Measurements from ENCODE around the gene TLR10.

TLR10 gene

DNA sequence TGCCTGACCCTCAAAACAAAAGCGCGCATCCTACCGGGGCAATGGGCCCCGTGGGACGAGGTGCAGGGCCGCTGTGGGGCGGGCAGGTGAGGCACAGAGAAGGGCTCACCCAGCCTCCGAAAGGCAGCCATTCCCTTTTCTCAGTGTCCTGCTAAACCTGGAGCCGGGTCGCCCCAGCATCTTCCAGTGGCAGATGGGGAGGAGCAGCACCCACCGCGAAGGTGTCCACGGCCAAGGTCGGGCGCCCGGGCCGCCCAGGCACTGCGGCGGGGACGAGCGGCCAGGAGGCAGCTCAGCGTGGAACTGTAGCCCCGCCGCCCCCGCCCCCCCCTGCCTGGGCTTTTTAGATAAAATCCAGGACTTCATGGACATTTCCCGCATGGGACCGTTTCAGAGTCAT lies 41.0 kb upstream of the TLR10 start:
- Histone ChIP-seq H4K91ac (ENCODE audit: low read depth, low read length) (no peak overlapping the region), H3K79me1 (ENCODE audit: low read length) (no peaks in the 10 kb centered on the region), H2BK5ac (ENCODE audit: low read depth, low read length, poor library complexity) (no peak overlapping the region), H2BK120ac (ENCODE audit: insufficient read depth, low read length, poor library complexity) (no peak overlapping the region), H2AFZ (ENCODE audit: insufficient read depth, low read length, poor library complexity) (no peak overlapping the region), H3K14ac (ENCODE audit: low read length) (no peak overlapping the region), H2BK12ac (ENCODE audit: low read length) (no peak overlapping the region), H3K79me2 (ENCODE audit: control insufficient read depth, insufficient read depth, low read length, poor library complexity) (no peaks in the 10 kb centered on the region), H4K8ac (ENCODE audit: low read depth, low read length) (no peak overlapping the region), H3K4ac (ENCODE audit: low read depth, low read length) (no peak overlapping the region), H3K27ac (ENCODE audit: low read depth, low read length) (no peak overlapping the region), H3K27me3 (ENCODE audit: insufficient read depth, low read length) (no peaks in the 10 kb centered on the region), H3K23ac (ENCODE audit: low read length) (no peak overlapping the region), H3K9ac (ENCODE audit: low read length) (no peak overlapping the region), H3K4me2 (ENCODE audit: low read length) (no peak overlapping the region), H3K36me3 (ENCODE audit: control insufficient read depth in 1 of 2, insufficient read depth in 2 of 2, low read length in 2 of 2) (no peaks in the 10 kb centered on the region), H3K4me1 (ENCODE audit: control insufficient read depth in 1 of 2, insufficient read depth in 2 of 2, low read length in 2 of 2) (peaks cover 2 to 3% of the 10 kb centered on the region in 2 experiments), H4K12ac (ENCODE audit: low read depth, low read length) (no peak overlapping the region), H2AK5ac (ENCODE audit: low read length) (no peak overlapping the region), H3K4me3 (ENCODE audit: low read depth, low read length) (no peak overlapping the region), H3K9me3 (ENCODE audit: insufficient read depth, low read depth, low read length) (peaks cover 3% of the 10 kb centered on the region), H3K18ac (ENCODE audit: low read length) (no peak overlapping the region)
- WGBS (ENCODE audit: extremely low coverage, insufficient coverage, insufficient read length): no CpG with 5 or more reads among the region's 27 CpGs
- DNase-seq: no peak

- Histone ChIP-seq H3K27ac (ENCODE audit: low read depth, low read length) (no peak overlapping the region), H3K79me1 (ENCODE audit: low read length) (no peaks in the 10 kb centered on the region), H3K4me2 (ENCODE audit: low read length) (no peak overlapping the region), H2BK120ac (ENCODE audit: insufficient read depth, low read length, poor library complexity) (no peak overlapping the region), H2BK12ac (ENCODE audit: low read length) (no peak overlapping the region), H3K27me3 (ENCODE audit: insufficient read depth, low read length) (no peaks in the 10 kb centered on the region), H3K4me3 (ENCODE audit: low read depth, low read length) (no peak overlapping the region), H3K9ac (ENCODE audit: low read length) (no peak overlapping the region), H3K23ac (ENCODE audit: low read length) (no peak overlapping the region), H4K12ac (ENCODE audit: low read depth, low read length) (no peak overlapping the region), H3K4ac (ENCODE audit: low read depth, low read length) (no peak overlapping the region), H4K8ac (ENCODE audit: low read depth, low read length) (no peak overlapping the region), H3K79me2 (ENCODE audit: control insufficient read depth, insufficient read depth, low read length, poor library complexity) (no peaks in the 10 kb centered on the region), H2AFZ (ENCODE audit: insufficient read depth, low read length, poor library complexity) (no peak overlapping the region), H3K14ac (ENCODE audit: low read length) (no peak overlapping the region), H3K4me1 (ENCODE audit: control insufficient read depth in 1 of 2, insufficient read depth in 2 of 2, low read length in 2 of 2) (peaks cover 5 to 6% of the 10 kb centered on the region in 2 experiments), H3K9me3 (ENCODE audit: insufficient read depth, low read depth, low read length) (peaks cover 4% of the 10 kb centered on the region), H2BK5ac (ENCODE audit: low read depth, low read length, poor library complexity) (no peak overlapping the region), H4K91ac (ENCODE audit: low read depth, low read length) (no peak overlapping the region), H3K18ac (ENCODE audit: low read length) (no peak overlapping the region), H2AK5ac (ENCODE audit: low read length) (no peak overlapping the region), H3K36me3 (ENCODE audit: control insufficient read depth in 1 of 2, insufficient read depth in 2 of 2, low read length in 2 of 2) (no peaks in the 10 kb centered on the region)
- no peak for DNase-seq
- WGBS (ENCODE audit: extremely low coverage, insufficient coverage, insufficient read length): no CpG with 5 or more reads among the region's 5 CpGs
Measured at GRCh38 chr4:38822748-38823303, 40.0 kb upstream of the TLR10 start.

DNA sequence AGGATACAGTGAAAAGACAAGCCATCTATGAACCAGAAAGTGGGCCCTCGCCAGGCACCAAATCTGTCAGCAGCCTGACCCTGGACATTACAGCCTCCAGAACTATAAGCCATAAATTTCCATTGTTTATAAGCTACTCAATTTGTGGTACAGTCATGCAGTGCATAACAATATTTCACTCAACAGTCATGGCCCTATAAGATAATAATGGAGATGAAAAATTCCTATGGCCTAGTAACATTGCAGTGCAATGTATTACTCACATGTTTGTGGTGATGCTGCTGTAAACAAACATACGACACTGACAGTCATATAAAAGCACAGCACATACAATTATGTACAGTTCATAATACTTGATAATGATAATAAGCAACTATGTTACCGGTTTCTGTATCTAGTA lies 38.9 kb upstream of the TLR10 start:
- no CpG with 5 or more reads among the region's 3 CpGs for WGBS (ENCODE audit: extremely low coverage, insufficient coverage, insufficient read length)
- Histone ChIP-seq H3K4me3 (ENCODE audit: low read depth, low read length) (no peak overlapping the region), H3K18ac (ENCODE audit: low read length) (no peak overlapping the region), H3K27ac (ENCODE audit: low read depth, low read length) (no peak overlapping the region), H3K9me3 (ENCODE audit: insufficient read depth, low read depth, low read length) (peaks cover 4% of the 10 kb centered on the region), H3K14ac (ENCODE audit: low read length) (no peak overlapping the region), H2AK5ac (ENCODE audit: low read length) (no peak overlapping the region), H3K23ac (ENCODE audit: low read length) (no peak overlapping the region), H4K12ac (ENCODE audit: low read depth, low read length) (no peak overlapping the region), H3K9ac (ENCODE audit: low read length) (no peak overlapping the region), H2BK5ac (ENCODE audit: low read depth, low read length, poor library complexity) (no peak overlapping the region), H3K4ac (ENCODE audit: low read depth, low read length) (no peak overlapping the region), H2AFZ (ENCODE audit: insufficient read depth, low read length, poor library complexity) (no peak overlapping the region), H2BK120ac (ENCODE audit: insufficient read depth, low read length, poor library complexity) (no peak overlapping the region), H4K91ac (ENCODE audit: low read depth, low read length) (no peak overlapping the region), H4K8ac (ENCODE audit: low read depth, low read length) (no peak overlapping the region), H3K79me2 (ENCODE audit: control insufficient read depth, insufficient read depth, low read length, poor library complexity) (no peaks in the 10 kb centered on the region), H3K4me1 (ENCODE audit: control insufficient read depth in 1 of 2, insufficient read depth in 2 of 2, low read length in 2 of 2) (peaks cover 5 to 6% of the 10 kb centered on the region in 2 experiments), H3K79me1 (ENCODE audit: low read length) (no peaks in the 10 kb centered on the region), H3K4me2 (ENCODE audit: low read length) (no peak overlapping the region), H3K36me3 (ENCODE audit: control insufficient read depth in 1 of 2, insufficient read depth in 2 of 2, low read length in 2 of 2) (no peaks in the 10 kb centered on the region), H3K27me3 (ENCODE audit: insufficient read depth, low read length) (no peaks in the 10 kb centered on the region), H2BK12ac (ENCODE audit: low read length) (no peak overlapping the region)
- no peak for DNase-seq

GRCh38 chr4:38820329-38821061 lies 37.7 kb upstream of the TLR10 start:
- Histone ChIP-seq H3K36me3 (ENCODE audit: control insufficient read depth in 1 of 2, insufficient read depth in 2 of 2, low read length in 2 of 2) (no peaks in the 10 kb centered on the region), H2AK5ac (ENCODE audit: low read length) (no peak overlapping the region), H3K14ac (ENCODE audit: low read length) (no peak overlapping the region), H4K8ac (ENCODE audit: low read depth, low read length) (no peak overlapping the region), H3K27ac (ENCODE audit: low read depth, low read length) (no peak overlapping the region), H3K4me2 (ENCODE audit: low read length) (no peak overlapping the region), H3K4me1 (ENCODE audit: control insufficient read depth in 1 of 2, insufficient read depth in 2 of 2, low read length in 2 of 2) (peaks cover 5 to 6% of the 10 kb centered on the region in 2 experiments), H3K79me1 (ENCODE audit: low read length) (no peaks in the 10 kb centered on the region), H3K27me3 (ENCODE audit: insufficient read depth, low read length) (no peaks in the 10 kb centered on the region), H3K4ac (ENCODE audit: low read depth, low read length) (no peak overlapping the region), H3K79me2 (ENCODE audit: control insufficient read depth, insufficient read depth, low read length, poor library complexity) (no peaks in the 10 kb centered on the region), H4K12ac (ENCODE audit: low read depth, low read length) (no peak overlapping the region), H3K18ac (ENCODE audit: low read length) (no peak overlapping the region), H2BK12ac (ENCODE audit: low read length) (no peak overlapping the region), H2AFZ (ENCODE audit: insufficient read depth, low read length, poor library complexity) (no peak overlapping the region), H3K9me3 (ENCODE audit: insufficient read depth, low read depth, low read length) (peaks cover 4% of the 10 kb centered on the region), H3K4me3 (ENCODE audit: low read depth, low read length) (peak overlapping the region; percentile 53), H3K9ac (ENCODE audit: low read length) (no peak overlapping the region), H2BK120ac (ENCODE audit: insufficient read depth, low read length, poor library complexity) (no peak overlapping the region), H4K91ac (ENCODE audit: low read depth, low read length) (no peak overlapping the region), H2BK5ac (ENCODE audit: low read depth, low read length, poor library complexity) (no peak overlapping the region), H3K23ac (ENCODE audit: low read length) (no peak overlapping the region)
- WGBS (ENCODE audit: extremely low coverage, insufficient coverage, insufficient read length): no CpG with 5 or more reads among the region's 4 CpGs
- DNase-seq: no peak
